Neuronal stem cell (in vitro differentiated cells): ENCODE results near the gene TSPYL4.

Source experiments
- DNase-seq: peaks from one replicate; pipeline ENCODE4 v3.0.0-alpha.2; 2013; ENCODE audit warnings: low spot score
- H2AFZ ChIP-seq: one replicate; pipeline ENCODE4 v1.6.1; 2013; ENCODE audit warnings: mild to moderate bottlenecking, low read length, inconsistent platforms
- H2AK5ac ChIP-seq: 2 replicates; pipeline ENCODE4 v1.6.1; 2013; ENCODE audit warnings: low read depth, mild to moderate bottlenecking, inconsistent platforms, low read length, moderate library complexity, mixed read lengths
- H2BK120ac ChIP-seq: 2 replicates; pipeline ENCODE4 v1.6.1; 2013; ENCODE audit warnings: low read depth, mild to moderate bottlenecking, inconsistent platforms, low read length, moderate library complexity, mixed read lengths
- H2BK12ac ChIP-seq: one replicate; pipeline ENCODE4 v1.6.1; 2013; ENCODE audit warnings: low read length, inconsistent platforms
- H2BK15ac ChIP-seq: 2 replicates; pipeline ENCODE4 v1.6.1; 2013; ENCODE audit warnings: mild to moderate bottlenecking, low read length, inconsistent platforms, mixed read lengths
- H2BK5ac ChIP-seq: one replicate; pipeline ENCODE4 v1.6.1; 2013; ENCODE audit warnings: inconsistent platforms, mild to moderate bottlenecking, low read length, moderate library complexity
- H3K14ac ChIP-seq: one replicate; pipeline ENCODE4 v1.6.1; 2013; ENCODE audit warnings: low read length, inconsistent platforms
- H3K18ac ChIP-seq: 2 replicates; pipeline ENCODE4 v1.6.1; 2013; ENCODE audit warnings: low read length, inconsistent platforms
- H3K23ac ChIP-seq: 2 replicates; pipeline ENCODE4 v1.6.1; 2013; ENCODE audit warnings: low read depth, mild to moderate bottlenecking, mixed read lengths, low read length, inconsistent platforms; ENCODE audit not compliant: poor library complexity
- H3K27ac ChIP-seq: replicated peaks from 3 replicates; pipeline ENCODE4 v1.5.1; 2013; ENCODE audit warnings: low read length, inconsistent platforms
- H3K27me3 ChIP-seq, 3 experiments: 2 replicates each; pipeline ENCODE4 v1.6.1; 2013; ENCODE audit warnings: low read length in 3 of 3, mild to moderate bottlenecking in 2 of 3, inconsistent platforms in 1 of 3, low read depth in 1 of 3, mixed read lengths in 1 of 3, moderate library complexity in 1 of 3; ENCODE audit not compliant: control insufficient read depth in 3 of 3, insufficient read depth in 3 of 3
- H3K36me3 ChIP-seq, 2 donors: replicated peaks in 1 of 2; 2 replicates each; pipeline ENCODE4 v1.6.1; 2013; ENCODE audit warnings: low read length in 2 of 2; ENCODE audit not compliant: control insufficient read depth in 2 of 2, insufficient read depth in 2 of 2
- H3K4ac ChIP-seq: 2 replicates; pipeline ENCODE4 v1.6.1; 2013; ENCODE audit warnings: inconsistent platforms, mild to moderate bottlenecking, low read length, moderate library complexity
- H3K4me1 ChIP-seq, 2 donors: 1 replicate in 1 of 2; 2 replicates in 1 of 2; pipeline ENCODE4 v1.6.1; 2013; ENCODE audit warnings: low read length in 2 of 2, low read depth in 1 of 2; ENCODE audit not compliant: control insufficient read depth in 2 of 2, insufficient read depth in 1 of 2
- H3K4me2 ChIP-seq: one replicate; pipeline ENCODE4 v1.6.1; 2013; ENCODE audit warnings: mild to moderate bottlenecking, low read length, inconsistent platforms; ENCODE audit not compliant: insufficient read depth, poor library complexity, severe bottlenecking
- H3K4me3 ChIP-seq, 2 donors: 2 replicates each; pipeline ENCODE4 v1.5.1; 2013; ENCODE audit warnings: low read length in 2 of 2, mild to moderate bottlenecking in 2 of 2, inconsistent platforms in 1 of 2, moderate library complexity in 1 of 2
- H3K79me1 ChIP-seq: one replicate; pipeline ENCODE4 v1.6.1; 2013; ENCODE audit warnings: low read depth, mild to moderate bottlenecking, inconsistent platforms, low read length, moderate library complexity
- H3K9ac ChIP-seq: one replicate; pipeline ENCODE4 v1.6.1; 2013; ENCODE audit warnings: mild to moderate bottlenecking, low read depth, low read length, inconsistent platforms; ENCODE audit not compliant: poor library complexity
- H3K9me3 ChIP-seq, 2 donors: replicated peaks in 1 of 2; 2 replicates each; pipeline versions ENCODE3 to v1.6.1; 2013; ENCODE audit warnings: low read length in 2 of 2, mild to moderate bottlenecking in 2 of 2, inconsistent platforms in 1 of 2, low read depth in 1 of 2, mixed read lengths in 1 of 2, moderate library complexity in 1 of 2; ENCODE audit not compliant: control insufficient read depth in 2 of 2, insufficient read depth in 1 of 2
- H4K8ac ChIP-seq: one replicate; pipeline ENCODE4 v1.6.1; 2013; ENCODE audit warnings: low read depth, mild to moderate bottlenecking, inconsistent platforms, low read length, moderate library complexity
- H4K91ac ChIP-seq: one replicate; pipeline ENCODE4 v1.6.1; 2013; ENCODE audit warnings: low read length, low read depth, mild to moderate bottlenecking, inconsistent platforms; ENCODE audit not compliant: poor library complexity
- WGBS, 2 donors: extraction: QIAGEN DNeasy Blood & Tissue Kit; methylation state at CpG; one replicate each; pipeline ENCODE4 v1.1.7; 2013; ENCODE audit warnings: missing lambda C conversion rate in 2 of 2, mixed read lengths in 1 of 2; ENCODE audit not compliant: insufficient read length in 2 of 2, insufficient replicate concordance in 1 of 2; ENCODE audit errors: extremely low coverage in 2 of 2; 5-methylcytosine and 5-hydroxymethylcytosine counted together

The TSPYL4 gene

GRCh38 chr6:116255246-116255800 lies 1.4 kb upstream of the TSPYL4 start:
- Histone ChIP-seq H3K36me3 (peaks cover 8 to 42% of the 10 kb centered on the region in 2 donors), H2BK5ac (no peak overlapping the region), H3K23ac (no peak overlapping the region), H2AK5ac (no peak overlapping the region), H2BK120ac (no peak overlapping the region), H2BK15ac (no peak overlapping the region), H3K9ac (no peak overlapping the region), H2AFZ (no peak overlapping the region), H3K9me3 (peaks cover 2 to 11% of the 10 kb centered on the region in 2 donors), H2BK12ac (no peak overlapping the region), H4K8ac (no peak overlapping the region), H3K27ac (no peak overlapping the region), H3K4me2 (no peak overlapping the region), H3K14ac (no peak overlapping the region), H3K79me1 (peaks cover 3% of the 10 kb centered on the region), H3K27me3 (no peaks in the 10 kb centered on the region), H3K4me3 (peak overlapping the region in 1 of 2 donors; percentile 79), H4K91ac (no peak overlapping the region), H3K4ac (no peak overlapping the region), H3K4me1 (peaks cover 21 to 30% of the 10 kb centered on the region in 2 donors), H3K18ac (no peak overlapping the region)
- DNase-seq: no peak
- no CpG with 5 or more reads among the region's 5 CpGs for WGBS, 2 donors

- H3K36me3 ChIP-seq: peaks cover 8 to 41% of the 10 kb centered on the region in 2 donors
- H2BK12ac ChIP-seq: no peak overlapping the region
- no peaks in the 10 kb centered on the region for H3K27me3 ChIP-seq
- no peak overlapping the region for H4K91ac ChIP-seq
- DNase-seq: no peak
- no peak overlapping the region for H2AK5ac ChIP-seq
- H3K4me1 ChIP-seq: peaks cover 21 to 30% of the 10 kb centered on the region in 2 donors
- H3K79me1 ChIP-seq: peaks cover 3% of the 10 kb centered on the region
- no peak overlapping the region for H3K9ac ChIP-seq
- H3K9me3 ChIP-seq: peaks cover 2 to 9% of the 10 kb centered on the region in 2 donors
- no peak overlapping the region for H3K23ac ChIP-seq
- H3K18ac ChIP-seq: no peak overlapping the region
- no peak overlapping the region for H2BK15ac ChIP-seq
- H3K4me3 ChIP-seq: peak overlapping the region; percentile 67 to 79
- H4K8ac ChIP-seq: no peak overlapping the region
- peak overlapping the region; percentile 58 for H2AFZ ChIP-seq
- no peak overlapping the region for H2BK5ac ChIP-seq
- H3K4me2 ChIP-seq: peak overlapping the region; percentile 85
- H3K27ac ChIP-seq: no peak overlapping the region
- no peak overlapping the region for H3K14ac ChIP-seq
- no peak overlapping the region for H2BK120ac ChIP-seq
- no peak overlapping the region for H3K4ac ChIP-seq
- WGBS, 2 donors: no CpG with 5 or more reads among the region's 4 CpGs
Measured at GRCh38 chr6:116254297-116255056, 602 bp upstream of the TSPYL4 start.

- Histone ChIP-seq H2BK12ac (no peak overlapping the region), H3K4me3 (peak overlapping the region; percentile 79 to 94), H3K36me3 (peaks cover 6 to 33% of the 10 kb centered on the region in 2 donors), H2BK15ac (no peak overlapping the region), H3K79me1 (peaks cover 3% of the 10 kb centered on the region), H3K14ac (peak overlapping the region; percentile 58), H3K4ac (no peak overlapping the region), H3K4me1 (peaks cover 23 to 30% of the 10 kb centered on the region in 2 donors), H2BK120ac (no peak overlapping the region), H2AFZ (peak overlapping the region; percentile 87), H3K23ac (no peak overlapping the region), H2AK5ac (peak overlapping the region; percentile 49), H3K4me2 (peak overlapping the region; percentile 85), H3K9ac (peak overlapping the region; percentile 95), H3K27me3 (no peaks in the 10 kb centered on the region), H3K9me3 (peaks cover 0 to 9% of the 10 kb centered on the region in 2 donors), H4K91ac (no peak overlapping the region), H3K27ac (no peak overlapping the region), H2BK5ac (peak overlapping the region; percentile 84), H3K18ac (peak overlapping the region; percentile 49), H4K8ac (no peak overlapping the region)
- no peak for DNase-seq
- WGBS, 2 donors: no CpG with 5 or more reads among the region's 11 CpGs
Measured at GRCh38 chr6:116253188-116253504, 729 bp downstream of the TSPYL4 start.

DNA sequence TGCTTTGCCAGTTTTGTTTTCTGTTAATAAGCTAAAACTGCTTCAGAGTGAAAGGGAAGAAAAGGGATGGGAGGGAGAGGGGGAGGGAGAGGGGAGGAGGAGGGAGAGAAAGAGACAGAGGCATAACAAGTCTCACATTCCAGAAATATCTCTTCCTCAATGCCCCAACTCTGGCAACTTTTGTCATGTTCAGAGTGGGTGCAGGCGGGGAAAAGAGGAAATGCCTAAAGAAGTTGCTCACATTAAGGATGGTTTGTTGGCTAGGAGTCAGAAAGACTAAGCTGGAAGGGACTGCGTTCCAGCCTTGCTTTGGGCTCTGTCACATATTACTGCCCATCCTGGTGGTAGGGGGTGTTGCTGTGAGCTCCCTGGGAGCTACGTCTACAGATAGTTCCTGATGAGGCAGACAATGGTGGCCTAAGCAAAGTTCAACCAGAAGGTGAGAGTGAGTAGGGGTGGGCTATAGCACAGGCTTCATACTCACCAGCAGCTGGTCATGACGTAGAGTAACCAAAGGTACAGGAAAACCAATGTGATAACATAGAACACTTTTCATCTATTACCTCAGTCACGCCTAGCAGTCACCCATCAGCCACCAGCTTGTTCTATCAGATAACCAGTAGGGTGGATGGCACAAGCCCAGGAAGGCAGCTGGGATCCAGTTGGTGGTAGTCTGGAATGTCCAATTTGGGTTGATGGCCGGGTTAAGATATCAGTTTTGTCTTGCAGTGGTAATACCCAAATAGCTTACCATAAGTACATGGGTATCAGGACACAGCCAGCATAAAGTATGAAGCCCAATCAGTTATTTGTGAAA lies 2.1 kb downstream of the TSPYL4 start:
- Histone ChIP-seq H3K4ac (no peak overlapping the region), H2AK5ac (no peak overlapping the region), H3K9me3 (peaks cover 0 to 9% of the 10 kb centered on the region in 2 donors), H3K27me3 (no peaks in the 10 kb centered on the region), H3K23ac (no peak overlapping the region), H3K18ac (no peak overlapping the region), H3K4me2 (peak overlapping the region; percentile 51), H2BK12ac (no peak overlapping the region), H3K14ac (no peak overlapping the region), H3K36me3 (peaks cover 6 to 33% of the 10 kb centered on the region in 2 donors), H2BK120ac (no peak overlapping the region), H2AFZ (no peak overlapping the region), H3K4me1 (peaks cover 23 to 30% of the 10 kb centered on the region in 2 donors), H3K4me3 (peak overlapping the region in 1 of 2 donors; percentile 79), H4K8ac (no peak overlapping the region), H2BK5ac (no peak overlapping the region), H2BK15ac (no peak overlapping the region), H3K27ac (peak overlapping the region; percentile 76), H3K9ac (no peak overlapping the region), H3K79me1 (peaks cover 3% of the 10 kb centered on the region), H4K91ac (no peak overlapping the region)
- no peak for DNase-seq
- no CpG with 5 or more reads among the region's 6 CpGs for WGBS, 2 donors
